Breast epithelium (tissue), 4 donors: ENCODE measurements around the gene MEOX1. TPM values are rescaled to one million over a fixed set of nuclear protein-coding genes. Genes with fewer than 3 reads are reported as not detected.

ENCODE experiments used
- DNase-seq, 2 donors: peaks; one replicate each; pipeline ENCODE4 v3.0.0-alpha.2; 2019; ENCODE audit warnings: low spot score in 2 of 2
- H3K27ac ChIP-seq, 2 donors: fragments of 200-600 bp; sonication (generic) in 1 of 2; one replicate each; pipeline ENCODE4 v1.5.1; 2016 to 2019; ENCODE audit warnings: mild to moderate bottlenecking in 1 of 2
- H3K27me3 ChIP-seq, 2 donors: fragments of 200-600 bp; sonication (generic) in 1 of 2; one replicate each; pipeline versions ENCODE4 v1.5.1 to v1.6.0; 2017 to 2019; ENCODE audit warnings: control low read depth in 1 of 2, mild to moderate bottlenecking in 1 of 2
- H3K36me3 ChIP-seq: fragments of 200-600 bp; one replicate; pipeline ENCODE4 v1.5.1; 2019
- H3K4me1 ChIP-seq, 2 donors: fragments of 200-600 bp; sonication (generic); one replicate each; pipeline ENCODE4 v1.5.1; 2016 to 2019; ENCODE audit warnings: control low read depth in 1 of 2
- H3K4me3 ChIP-seq, 3 donors: fragments of 200-600 bp; sonication (generic); 1 replicate in 2 of 3; 2 replicates in 1 of 3; pipeline ENCODE4 v1.5.1; 2016 to 2019; ENCODE audit warnings: mild to moderate bottlenecking in 3 of 3, moderate library complexity in 2 of 3
- H3K9me3 ChIP-seq, 2 donors: fragments of 200-600 bp; sonication (generic) in 1 of 2; one replicate each; pipeline ENCODE4 v1.5.1; 2016 to 2019; ENCODE audit warnings: control low read depth in 1 of 2
- POLR2A ChIP-seq: fragments of 450-650 bp; IDR thresholded peaks from one replicate; pipeline ENCODE4 v1.6.1; 2016; ENCODE audit warnings: antibody characterized with exemption, mild to moderate bottlenecking, moderate library complexity
- POLR2AphosphoS5 ChIP-seq, 3 donors: sonication (generic); formaldehyde crosslinking; IDR thresholded peaks; one replicate each; pipeline ENCODE4 v1.6.1; 2017; ENCODE audit warnings: antibody characterized with exemption in 3 of 3
- intact Hi-C: fragments of 100-400 bp; cut with DNase I; formaldehyde crosslinking; loops from one replicate; pipeline ENCODE4 v1.15.1; 2023; ENCODE audit warnings: low total_unique reads
- total RNA-seq, 3 donors: library from RNA; depleted of rRNA; stranded (reverse); fragments of >200 nt; gene quantifications; one replicate each; pipeline ENCODE4 v1.1.0, GENCODE V29; 2016
- TF ChIP-seq, protein P1 (sequence below), 3 donors: fragments of 450-650 bp; IDR thresholded peaks; one replicate each; pipeline ENCODE4 v1.5.1; 2016 to 2017; ENCODE audit warnings: antibody characterized with exemption in 3 of 3, mild to moderate bottlenecking in 3 of 3, moderate library complexity in 3 of 3

The MEOX1 gene
- total RNA-seq, 3 donors from 2014 or later = 2.6 to 11.0 (median 10.5) TPM

DNA sequence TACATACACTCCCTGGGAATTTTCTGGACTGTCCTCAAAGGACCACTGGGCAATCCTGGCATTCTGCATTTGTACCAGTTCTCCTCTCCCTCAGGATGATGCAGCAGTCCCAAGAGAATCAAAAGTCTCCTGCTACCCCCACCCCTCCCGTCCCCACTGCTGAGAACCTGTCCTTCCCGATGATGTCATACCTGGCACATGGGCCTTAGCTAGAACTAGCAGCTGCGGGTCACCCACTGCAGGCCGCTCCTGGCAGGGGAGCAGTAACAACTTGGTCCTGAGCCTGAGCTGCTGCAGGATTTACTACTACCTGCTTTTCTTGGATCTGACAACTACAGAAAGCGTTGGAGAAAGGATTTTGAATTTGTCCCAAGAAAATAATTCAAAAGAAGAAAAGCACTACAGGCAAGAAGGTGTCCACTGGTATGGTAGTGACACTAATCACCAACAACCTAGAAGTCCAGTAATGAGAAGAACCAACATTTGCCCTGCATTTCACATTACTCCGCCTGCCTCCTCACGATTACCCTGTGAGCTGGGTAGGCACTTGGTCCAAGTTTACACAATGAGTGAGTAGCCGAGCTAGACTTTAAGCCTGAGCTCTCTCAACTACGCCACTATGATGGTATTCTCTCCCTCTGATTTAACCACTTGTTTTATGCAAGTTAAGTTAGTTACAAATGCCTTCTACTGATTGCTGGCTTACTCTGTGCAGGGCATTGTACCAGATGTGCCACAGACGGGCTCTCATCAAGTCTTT, 60.3 kb downstream of the MEOX1 start:
- no peak for TF ChIP-seq POLR2A
- no peak for TF ChIP-seq POLR2AphosphoS5 (IDR thresholded peaks at IDR 0.05)
- TF ChIP-seq, protein P1, sequence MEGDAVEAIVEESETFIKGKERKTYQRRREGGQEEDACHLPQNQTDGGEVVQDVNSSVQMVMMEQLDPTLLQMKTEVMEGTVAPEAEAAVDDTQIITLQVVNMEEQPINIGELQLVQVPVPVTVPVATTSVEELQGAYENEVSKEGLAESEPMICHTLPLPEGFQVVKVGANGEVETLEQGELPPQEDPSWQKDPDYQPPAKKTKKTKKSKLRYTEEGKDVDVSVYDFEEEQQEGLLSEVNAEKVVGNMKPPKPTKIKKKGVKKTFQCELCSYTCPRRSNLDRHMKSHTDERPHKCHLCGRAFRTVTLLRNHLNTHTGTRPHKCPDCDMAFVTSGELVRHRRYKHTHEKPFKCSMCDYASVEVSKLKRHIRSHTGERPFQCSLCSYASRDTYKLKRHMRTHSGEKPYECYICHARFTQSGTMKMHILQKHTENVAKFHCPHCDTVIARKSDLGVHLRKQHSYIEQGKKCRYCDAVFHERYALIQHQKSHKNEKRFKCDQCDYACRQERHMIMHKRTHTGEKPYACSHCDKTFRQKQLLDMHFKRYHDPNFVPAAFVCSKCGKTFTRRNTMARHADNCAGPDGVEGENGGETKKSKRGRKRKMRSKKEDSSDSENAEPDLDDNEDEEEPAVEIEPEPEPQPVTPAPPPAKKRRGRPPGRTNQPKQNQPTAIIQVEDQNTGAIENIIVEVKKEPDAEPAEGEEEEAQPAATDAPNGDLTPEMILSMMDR (IDR thresholded peaks at IDR 0.05) = no peak
- peak in 1 of 2 donors; percentile 47 for DNase-seq
- intact Hi-C loops = no loop called here
- H3K4me3 ChIP-seq = no peak overlapping the region
- no peak overlapping the region for H3K27ac ChIP-seq
- no peaks in the 10 kb centered on the region for H3K9me3 ChIP-seq
- no peaks in the 10 kb centered on the region for H3K27me3 ChIP-seq
- H3K4me1 ChIP-seq = no peaks in the 10 kb centered on the region
- no peaks in the 10 kb centered on the region for H3K36me3 ChIP-seq

DNA sequence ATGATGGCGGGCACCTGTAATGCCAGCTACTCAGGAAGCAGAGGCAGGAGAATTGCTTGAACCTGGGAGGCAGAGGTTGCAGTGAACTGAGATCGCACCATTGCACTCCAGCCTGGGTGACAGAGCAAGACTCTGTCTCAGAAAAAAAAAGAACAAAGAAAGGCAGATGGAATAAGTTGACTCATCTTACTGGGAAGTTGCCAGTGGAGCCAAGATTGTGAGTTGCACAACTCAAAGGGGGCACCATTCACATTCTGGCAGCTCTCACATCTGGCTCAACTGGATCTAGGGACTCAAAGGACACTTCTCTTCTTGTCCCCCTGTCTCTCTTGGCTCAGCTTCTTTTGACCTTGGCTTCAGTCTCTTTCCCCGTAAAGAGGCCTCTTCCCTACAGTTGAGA, 61.9 kb downstream of the MEOX1 start:
- no peaks in the 10 kb centered on the region for H3K4me1 ChIP-seq
- no peak overlapping the region for H3K27ac ChIP-seq
- no peaks in the 10 kb centered on the region for H3K36me3 ChIP-seq
- peak in 1 of 2 donors; percentile 37 for DNase-seq
- no peaks in the 10 kb centered on the region for H3K9me3 ChIP-seq
- intact Hi-C loops = no loop called here
- no peak for TF ChIP-seq POLR2AphosphoS5 (IDR thresholded peaks at IDR 0.05)
- TF ChIP-seq, protein P1 (IDR thresholded peaks at IDR 0.05) = no peak
- TF ChIP-seq POLR2A = no peak
- H3K27me3 ChIP-seq = no peaks in the 10 kb centered on the region
- no peak overlapping the region for H3K4me3 ChIP-seq

DNA sequence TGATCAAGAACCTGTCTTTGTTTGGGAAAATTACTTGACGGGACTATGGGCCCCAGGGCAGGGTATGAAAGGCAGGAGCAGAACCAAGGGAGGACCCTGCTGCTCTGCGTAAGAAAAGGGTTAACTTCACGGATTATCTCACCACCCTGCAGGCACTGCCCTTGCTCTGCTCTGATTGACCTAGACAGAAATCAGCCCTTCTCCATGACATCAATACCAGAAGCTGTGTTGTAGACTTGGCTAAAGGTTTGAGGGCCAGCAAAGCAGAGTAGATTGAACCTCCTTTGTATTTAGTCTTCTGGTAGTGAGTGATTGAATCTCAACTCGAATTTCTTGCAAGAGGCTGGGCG, 62.7 kb downstream of the MEOX1 start:
- TF ChIP-seq POLR2AphosphoS5 (IDR thresholded peaks at IDR 0.05) (no peak), POLR2A (no peak)
- TF ChIP-seq, protein P1 (IDR thresholded peaks at IDR 0.05) = no peak
- Histone ChIP-seq H3K4me3 (no peak overlapping the region), H3K27ac (no peak overlapping the region), H3K9me3 (no peaks in the 10 kb centered on the region), H3K27me3 (no peaks in the 10 kb centered on the region), H3K36me3 (no peaks in the 10 kb centered on the region), H3K4me1 (no peaks in the 10 kb centered on the region)
- no peak for DNase-seq
- intact Hi-C loops = no loop called here

DNA sequence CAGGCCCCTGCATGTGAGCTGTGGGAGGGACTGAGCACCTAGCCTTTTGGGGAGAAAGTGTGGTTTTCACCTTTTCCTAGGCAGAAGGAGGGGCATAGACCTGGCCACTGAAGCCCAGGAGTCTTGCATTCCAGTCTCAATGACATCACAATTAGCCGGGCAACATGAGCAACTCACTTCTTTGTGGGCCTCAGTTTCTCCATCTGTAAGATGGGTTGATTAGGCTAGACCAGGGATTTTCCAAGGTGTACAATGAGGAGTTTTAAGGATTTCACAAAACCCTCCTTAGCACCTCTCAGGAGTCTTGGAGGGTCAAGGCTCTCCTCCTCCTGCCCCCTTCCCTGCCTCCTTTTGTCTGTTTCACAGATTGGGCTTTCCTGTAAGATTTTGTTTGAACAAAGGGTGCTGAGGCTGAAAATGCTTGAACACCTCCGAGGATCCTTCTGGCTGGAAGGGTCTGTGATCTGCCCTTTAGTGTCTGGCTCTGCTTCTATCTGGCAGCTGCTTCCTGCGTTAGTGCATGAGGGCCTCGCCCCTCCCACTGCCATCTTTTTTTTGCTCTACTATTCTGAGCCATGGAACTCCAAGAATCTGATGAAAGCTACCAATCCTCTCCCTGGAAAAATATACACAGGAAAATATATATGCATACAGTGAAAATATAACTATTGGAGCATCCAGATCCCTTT, 63.2 kb downstream of the MEOX1 start:
- intact Hi-C loops = no loop called here
- Histone ChIP-seq H3K27ac (peak overlapping the region in 1 of 2 donors; percentile 20), H3K27me3 (no peaks in the 10 kb centered on the region), H3K36me3 (no peaks in the 10 kb centered on the region), H3K4me1 (no peaks in the 10 kb centered on the region), H3K4me3 (no peak overlapping the region), H3K9me3 (no peaks in the 10 kb centered on the region)
- no peak for DNase-seq
- TF ChIP-seq, protein P1 (IDR thresholded peaks at IDR 0.05) = no peak
- TF ChIP-seq POLR2A = no peak
- no peak for TF ChIP-seq POLR2AphosphoS5 (IDR thresholded peaks at IDR 0.05)
